HCEC 1CT (cell line): ENCODE data around the gene SPDYE5.
"Not testable (repeated sequence)": the region's sequence is repeated elsewhere in the genome, so short reads cannot be mapped to it uniquely, and the experiment has no call there.

Source experiments
- DNase-seq: peaks from one replicate; pipeline ENCODE4 v3.0.0-alpha.2; 2017

SPDYE5 gene, protein sequence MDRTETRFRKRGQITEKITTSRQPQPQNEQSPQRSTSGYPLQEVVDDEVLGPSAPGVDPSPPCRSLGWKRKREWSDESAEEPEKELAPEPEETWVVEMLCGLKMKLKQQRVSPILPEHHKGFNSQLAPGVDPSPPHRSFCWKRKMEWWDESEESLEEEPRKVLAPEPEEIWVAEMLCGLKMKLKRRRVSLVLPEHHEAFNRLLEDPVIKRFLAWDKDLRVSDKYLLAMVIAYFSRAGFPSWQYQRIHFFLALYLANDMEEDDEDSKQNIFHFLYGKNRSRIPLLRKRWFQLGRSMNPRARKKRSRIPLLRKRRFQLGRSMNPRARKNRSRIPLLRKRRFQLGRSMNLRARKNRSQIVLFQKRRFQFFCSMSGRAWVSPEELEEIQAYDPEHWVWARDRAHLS

GRCh38 chr7:75492020-75492419 is at the start of gene SPDYE5:
TSS of gene SPDYE5 (plus strand) at chr7:75492320. CDS start at chr7:75494048, 1,728 bp downstream.
- not testable (repeated sequence) for DNase-seq

GRCh38 chr7:75442465-75443111 is 49.5 kb upstream of the SPDYE5 start:
- peak; percentile 3 for DNase-seq

- not testable (repeated sequence) for DNase-seq
Observed at GRCh38 chr7:75449946-75450345, 42.2 kb upstream of the SPDYE5 start.

DNA sequence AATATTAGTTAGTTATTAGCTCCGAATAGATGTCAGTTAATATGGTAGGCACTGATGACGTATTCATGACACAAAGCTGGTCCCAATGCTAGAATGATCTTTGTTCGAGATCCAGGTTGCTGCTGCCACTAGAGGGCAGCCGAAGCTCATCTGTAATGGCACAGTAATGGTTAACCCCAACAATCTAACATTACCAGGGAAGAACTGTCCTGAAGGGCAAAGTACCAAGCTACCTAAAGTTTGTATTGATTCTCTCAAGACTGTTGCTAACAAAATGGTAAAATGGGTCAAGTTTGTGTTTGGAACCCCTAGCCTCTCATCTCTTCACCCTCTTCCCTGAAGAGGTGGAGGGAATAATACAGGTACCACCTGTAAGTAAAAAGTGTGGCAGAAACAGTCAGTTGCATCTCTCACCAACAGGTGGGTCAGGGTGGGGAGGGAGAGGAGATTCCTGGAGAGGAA is 39.6 kb upstream of the SPDYE5 start:
- DNase-seq: not testable (repeated sequence)

DNA sequence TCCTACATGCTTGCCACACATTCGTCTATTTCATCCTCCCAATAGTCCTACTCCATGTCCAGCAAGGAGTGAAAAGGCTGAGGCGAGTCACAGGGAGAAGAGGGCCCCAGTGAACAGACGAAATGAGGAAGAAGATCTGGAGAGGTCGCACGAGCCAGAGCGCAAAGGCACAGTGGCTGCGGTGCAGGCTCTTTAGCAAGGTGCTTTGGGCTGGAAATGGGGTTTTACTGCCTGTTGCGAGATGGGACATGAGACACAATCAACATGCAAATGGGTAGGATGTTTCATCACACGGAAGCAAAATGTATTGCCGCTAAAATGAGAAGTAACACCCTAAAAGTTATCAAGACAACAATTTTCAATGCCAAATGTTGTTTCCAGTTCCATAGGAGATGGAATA is 35.7 kb upstream of the SPDYE5 start:
- not testable (repeated sequence) for DNase-seq

- DNase-seq: not testable (repeated sequence)
Observed at GRCh38 chr7:75458034-75458433, 34.1 kb upstream of the SPDYE5 start.

DNA sequence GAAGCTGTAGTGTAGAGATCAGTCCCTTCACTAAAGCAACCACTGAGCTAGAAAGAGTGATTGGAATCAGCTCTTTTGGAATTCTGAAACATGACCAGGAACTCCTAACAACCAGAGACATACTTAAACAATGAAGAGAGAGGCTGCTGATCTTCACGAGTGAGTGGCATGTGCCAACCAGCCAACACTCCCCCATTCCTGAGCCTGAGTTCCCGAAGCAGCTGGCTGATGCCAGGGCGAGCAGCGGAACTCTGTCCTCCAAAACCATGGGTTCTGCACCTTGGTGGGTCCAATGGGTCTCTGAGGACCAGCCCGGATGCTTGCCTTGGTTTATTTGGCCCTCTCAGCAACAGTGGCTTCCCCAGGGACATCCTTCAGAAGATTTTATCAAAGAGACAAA is 31.6 kb upstream of the SPDYE5 start:
- DNase-seq: not testable (repeated sequence)

GRCh38 chr7:75470166-75470565 is 22.0 kb upstream of the SPDYE5 start:
- not testable (repeated sequence) for DNase-seq

- DNase-seq: not testable (repeated sequence)
Observed at GRCh38 chr7:75477457-75477856, 14.7 kb upstream of the SPDYE5 start.

- not testable (repeated sequence) for DNase-seq
Observed at GRCh38 chr7:75480313-75480712, 11.8 kb upstream of the SPDYE5 start.

GRCh38 chr7:75485355-75485978 is 6.7 kb upstream of the SPDYE5 start:
- DNase-seq: not testable (repeated sequence)

DNA sequence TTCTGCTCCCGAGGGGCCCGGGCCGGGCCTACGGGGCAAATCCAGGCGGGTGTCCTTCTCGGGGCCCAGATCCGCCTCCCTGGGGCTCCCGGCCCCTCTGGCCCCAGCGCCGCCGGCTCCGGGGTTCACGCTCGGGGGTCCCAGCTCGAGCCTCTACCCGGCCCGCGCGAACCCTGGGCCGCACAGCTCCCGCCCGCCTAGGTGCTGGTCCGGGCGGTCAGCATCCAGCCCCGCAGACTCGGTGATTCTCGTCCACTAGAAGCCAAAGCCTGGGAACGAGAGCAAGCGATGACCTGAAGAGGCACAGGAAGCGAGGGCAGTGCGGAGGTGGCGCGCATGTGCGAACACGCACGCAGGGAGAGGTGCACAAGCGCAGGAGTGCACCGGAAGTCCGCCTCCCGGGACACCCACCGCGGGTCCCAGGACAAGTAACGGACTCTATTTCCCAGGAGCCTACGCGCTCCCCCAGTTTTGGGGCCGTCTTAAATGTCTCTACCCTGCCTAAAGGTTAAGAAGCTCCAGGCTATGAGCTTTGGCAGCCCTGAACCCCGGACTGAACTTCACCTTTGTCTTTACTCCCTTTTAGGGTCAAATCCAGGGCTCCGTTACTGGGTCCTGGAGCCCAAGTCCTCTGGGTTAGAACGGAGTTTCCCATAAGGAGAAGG is 6.0 kb upstream of the SPDYE5 start, which contains the start of gene POM121C:
TSS of gene POM121C (minus strand) at position 321 of the 665 bp plus-strand sequence. CDS start 44,803 bp downstream, outside the sequence.
- peak; percentile 89 for DNase-seq

DNA sequence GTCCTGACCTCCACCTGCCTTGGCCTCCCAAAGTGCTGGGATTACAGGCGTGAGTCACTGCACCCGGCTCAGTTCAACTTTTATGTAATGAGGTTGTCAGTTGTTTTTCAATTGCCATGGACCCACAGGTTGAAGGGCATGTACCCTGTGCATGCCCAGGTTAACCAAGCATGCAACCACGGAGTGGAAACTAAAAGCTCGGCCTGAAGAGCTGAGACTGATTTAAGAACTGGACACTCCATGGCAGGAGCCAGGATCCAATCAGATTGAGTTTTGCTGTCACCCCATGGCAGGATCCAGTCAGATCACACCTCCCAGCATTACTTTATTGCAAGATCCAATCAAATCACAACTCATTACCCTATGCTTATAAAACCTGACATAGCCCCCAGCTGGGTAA is 16.9 kb downstream of the SPDYE5 start:
- not testable (repeated sequence) for DNase-seq

GRCh38 chr7:75518842-75519241 is 26.7 kb downstream of the SPDYE5 start:
- DNase-seq: not testable (repeated sequence)

GRCh38 chr7:75521727-75522126 is 29.6 kb downstream of the SPDYE5 start:
- DNase-seq: not testable (repeated sequence)

DNA sequence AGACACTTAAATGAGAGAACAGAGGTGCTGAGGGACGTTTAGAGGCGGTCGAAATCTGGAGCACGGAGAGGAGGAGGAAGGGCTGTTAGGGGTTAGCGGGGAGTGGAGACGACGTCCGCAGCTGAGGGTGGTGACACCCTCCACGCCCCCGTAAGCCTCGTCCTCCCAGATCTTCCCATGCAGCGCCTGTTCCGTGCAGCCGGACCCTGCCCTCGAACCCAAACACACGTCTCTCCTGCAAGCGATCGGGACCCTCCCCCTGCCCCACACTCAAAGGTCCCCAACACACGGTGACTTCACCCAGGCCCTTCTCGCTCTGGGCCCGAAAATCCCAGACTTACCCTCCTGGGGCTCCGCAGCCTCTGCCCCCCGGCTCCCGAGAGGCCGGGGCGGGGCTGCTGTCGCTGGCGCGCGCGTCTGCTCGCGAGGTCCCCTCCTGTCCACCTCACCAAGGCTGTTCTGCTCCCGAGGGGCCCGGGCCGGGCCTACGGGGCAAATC is 35.2 kb downstream of the SPDYE5 start:
- DNase-seq: not testable (repeated sequence)

GRCh38 chr7:75531359-75531821 is 39.3 kb downstream of the SPDYE5 start:
- DNase-seq: no peak

GRCh38 chr7:75532639-75533038 is 40.5 kb downstream of the SPDYE5 start:
- DNase-seq: no peak

DNA sequence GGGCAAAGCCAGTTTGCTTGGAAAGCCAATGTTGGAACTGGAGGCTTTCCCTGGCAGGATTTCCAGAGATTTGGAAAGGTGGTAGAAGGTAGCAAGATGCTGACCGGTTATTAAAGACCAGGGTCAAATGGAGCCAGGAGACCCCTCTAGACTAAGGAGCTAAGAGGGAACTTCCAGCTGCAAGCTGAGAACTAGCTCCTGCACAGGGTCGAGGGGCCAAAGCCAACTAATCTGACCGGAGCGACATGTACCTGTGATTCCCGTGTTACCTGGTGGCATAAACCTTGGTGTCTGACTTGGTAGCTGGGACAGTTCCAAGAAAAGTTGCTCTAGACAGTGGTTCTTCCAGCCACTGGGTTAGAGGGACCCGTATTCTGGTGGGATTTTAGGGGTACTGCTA is 41.8 kb downstream of the SPDYE5 start:
- no peak for DNase-seq

GRCh38 chr7:75534727-75535307 is 42.7 kb downstream of the SPDYE5 start:
- DNase-seq: peak; percentile 84

GRCh38 chr7:75536491-75536890 is 44.4 kb downstream of the SPDYE5 start:
- no peak for DNase-seq

DNA sequence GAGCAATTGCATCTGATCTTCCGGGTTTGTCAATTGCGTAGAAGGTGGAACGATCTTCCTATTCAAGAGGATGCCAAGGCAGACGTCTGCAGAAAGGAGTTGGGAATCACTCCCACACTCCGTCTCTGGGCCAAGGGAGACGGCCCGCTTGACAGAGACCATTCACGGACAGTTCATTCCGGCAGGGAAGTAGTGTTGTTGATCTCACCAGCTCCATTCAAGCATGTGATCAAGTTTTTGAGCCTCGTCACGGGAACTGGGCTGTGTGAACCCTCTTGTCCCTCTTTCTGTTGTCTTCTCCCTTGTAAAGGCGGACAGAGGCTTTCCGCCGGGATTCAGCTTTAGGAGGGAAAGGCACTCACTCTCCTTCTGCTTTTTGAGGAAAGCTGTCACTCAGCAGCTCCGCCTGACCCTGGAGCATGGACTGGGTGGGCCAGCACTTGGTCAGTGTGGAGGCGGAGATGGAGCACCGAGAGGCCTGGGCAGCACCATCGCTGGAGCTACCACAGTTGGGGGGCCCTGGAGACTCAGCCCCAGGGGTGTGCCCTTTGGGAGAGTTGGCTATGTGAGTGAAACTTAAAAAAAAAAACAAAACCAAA is 44.9 kb downstream of the SPDYE5 start:
- no peak for DNase-seq
